Mucosa of gallbladder (tissue), 1 donor: ENCODE measurements around the gene SPC25. TPM values are rescaled to one million over a fixed set of nuclear protein-coding genes. Genes with fewer than 3 reads are reported as not detected.
"Not testable (repeated sequence)": the region's sequence is repeated elsewhere in the genome, so short reads cannot be mapped to it uniquely, and the experiment has no call there.

Experiments used
- DNase-seq: peaks from one replicate; pipeline ENCODE4 v3.0.0-alpha.2; 2020; ENCODE audit warnings: low spot score
- total RNA-seq: library from RNA; stranded (reverse); gene quantifications from one replicate; pipeline ENCODE4 v1.2.1, GENCODE V29; 2021
- donor health status: DM: no; HTN: no; CAD: no.

The SPC25 gene
- total RNA-seq, 1 donor from 2014 or later = 0.49 TPM

- DNase-seq = no peak
These were observed 13.7 kb upstream of the SPC25 start for GRCh38 chr2:168903888-168904287.

GRCh38 chr2:168901003-168901402 is 10.8 kb upstream of the SPC25 start, which contains the start of gene G6PC2:
G6PC2 (plus strand) TSS chr2:168901291; CDS start chr2:168901332, 41 bp downstream.
- DNase-seq = no peak

DNA sequence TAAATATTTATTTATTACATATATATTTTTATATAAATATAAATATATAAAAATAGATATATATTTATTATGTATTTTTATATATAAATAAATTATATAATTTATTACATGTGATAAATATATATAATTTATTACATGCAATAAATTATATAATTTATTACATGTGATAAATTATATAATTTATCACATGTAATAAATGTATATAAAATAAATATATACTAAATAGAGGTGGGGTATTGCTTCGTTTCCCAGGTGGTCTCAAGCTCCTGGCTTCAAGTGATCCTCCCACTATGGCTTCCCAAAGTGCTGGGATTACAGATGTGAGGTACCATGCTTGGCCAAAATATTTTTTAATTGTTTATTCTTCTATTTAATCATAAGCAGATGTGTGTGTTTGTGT is 7.2 kb upstream of the SPC25 start:
- no peak for DNase-seq

DNA sequence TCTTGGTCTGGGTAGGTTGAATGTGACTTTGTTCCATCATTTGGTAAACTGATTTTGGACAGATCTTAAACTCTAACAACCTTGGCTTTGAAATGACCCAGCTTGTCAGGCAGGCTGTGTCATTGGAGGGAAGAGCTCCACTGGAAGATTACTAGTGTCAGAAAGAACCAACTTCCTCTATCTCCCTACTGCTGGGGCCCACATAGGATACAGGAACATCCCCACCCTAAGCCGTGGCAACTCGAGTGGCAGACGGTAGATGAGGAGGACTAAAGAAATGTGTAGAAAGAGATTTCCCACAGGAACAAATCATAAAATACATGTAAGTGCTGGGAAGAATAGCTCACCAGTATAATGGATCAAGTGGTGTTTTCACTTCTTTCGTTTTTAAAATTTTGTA is 6.6 kb upstream of the SPC25 start:
- no peak for DNase-seq

DNA sequence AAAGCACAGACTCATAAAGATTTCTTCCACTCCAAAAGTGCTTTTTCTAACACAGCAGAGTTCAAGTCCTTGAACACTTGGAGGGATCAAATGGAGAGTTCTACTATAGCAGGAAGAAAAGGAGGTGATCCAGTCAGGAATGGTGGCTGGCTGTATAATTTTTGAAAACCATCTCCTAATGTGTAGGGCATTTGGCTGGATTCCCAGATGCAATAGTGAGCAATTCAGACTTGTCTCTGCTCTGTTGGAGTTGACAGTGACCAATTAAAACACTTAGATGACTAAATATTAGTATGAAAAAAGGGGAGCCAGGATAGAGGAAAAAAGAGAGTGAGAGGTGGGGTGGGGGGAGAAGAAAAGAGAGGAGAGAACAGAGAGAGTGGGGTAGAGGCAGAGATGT is 5.5 kb upstream of the SPC25 start:
- no peak for DNase-seq

DNA sequence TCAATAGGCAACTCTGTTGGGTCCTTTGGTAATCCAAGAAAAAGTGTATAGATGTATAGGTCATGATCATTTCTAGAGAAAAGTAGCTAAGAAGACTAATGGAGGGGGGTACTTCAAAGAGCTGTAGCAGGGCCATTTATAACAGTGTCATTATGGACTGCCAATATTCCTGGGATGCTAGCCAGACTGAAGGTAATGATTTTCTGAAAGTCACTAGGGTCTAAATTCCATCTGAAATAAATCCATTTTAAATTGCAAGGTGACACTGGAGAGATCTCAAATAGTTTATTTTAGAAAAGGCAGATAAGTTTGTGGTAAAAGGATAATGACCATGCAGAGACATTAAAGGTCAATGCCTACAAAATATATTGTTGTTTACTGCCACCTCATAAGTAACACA is 4.5 kb upstream of the SPC25 start:
- DNase-seq = no peak

- no peak for DNase-seq
These were observed 3.9 kb upstream of the SPC25 start for GRCh38 chr2:168894101-168894500.

DNA sequence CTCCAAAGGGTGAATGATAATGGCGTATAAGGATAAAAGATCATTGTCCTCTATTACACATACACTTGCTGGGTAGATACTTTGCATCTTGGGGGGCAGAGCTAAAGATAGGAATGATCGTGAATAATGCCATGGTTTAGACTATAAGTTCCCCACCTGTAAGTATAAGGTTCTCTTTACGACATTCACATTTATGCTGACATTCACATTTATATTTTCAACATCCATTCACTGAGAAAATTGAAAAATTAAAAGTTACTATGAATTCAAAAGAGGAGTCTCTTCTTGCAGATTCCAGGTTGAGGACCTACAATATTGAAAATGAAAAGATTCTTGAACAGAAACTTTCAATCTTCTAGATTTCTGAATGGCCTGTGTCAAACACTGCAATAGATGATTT is 2.1 kb upstream of the SPC25 start:
- no peak for DNase-seq

GRCh38 chr2:168889635-168890005 is 610 bp downstream of the SPC25 start:
- no peak for DNase-seq

GRCh38 chr2:168884975-168885374 is 5.3 kb downstream of the SPC25 start:
- no peak for DNase-seq

GRCh38 chr2:168882163-168882562 is 8.1 kb downstream of the SPC25 start:
- not testable (repeated sequence) for DNase-seq

DNA sequence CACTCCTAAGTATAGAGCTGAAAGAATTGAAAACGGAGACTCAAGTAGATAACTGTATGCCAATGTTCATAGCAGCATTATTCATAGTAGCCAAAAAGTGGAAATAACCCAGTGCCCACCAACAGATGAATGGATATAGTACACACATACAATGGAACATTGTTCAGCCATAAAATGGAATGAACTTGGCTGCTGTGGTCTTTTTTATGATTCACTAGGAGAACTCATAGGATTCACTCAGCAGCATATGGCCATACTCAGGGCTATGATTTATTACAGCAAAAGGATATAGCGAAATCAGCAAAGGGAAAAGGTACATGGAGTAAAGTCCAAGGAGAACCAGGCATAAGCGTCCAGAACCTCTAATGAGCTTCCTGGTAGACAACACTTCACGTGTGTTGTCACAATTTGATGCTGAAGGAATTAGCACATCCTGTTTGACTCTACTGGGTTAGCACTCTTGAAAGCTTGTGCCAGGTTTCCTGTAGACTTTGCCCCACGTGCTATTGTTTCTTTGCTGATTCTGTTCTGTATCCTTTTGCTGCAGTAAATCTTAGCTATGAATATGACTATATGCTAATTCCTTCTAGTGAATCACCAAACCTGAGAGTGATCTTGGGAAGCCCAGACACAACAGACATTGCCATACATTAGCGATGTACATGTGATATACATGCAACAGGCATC is 15.7 kb downstream of the SPC25 start:
- peak; percentile 47 for DNase-seq

DNA sequence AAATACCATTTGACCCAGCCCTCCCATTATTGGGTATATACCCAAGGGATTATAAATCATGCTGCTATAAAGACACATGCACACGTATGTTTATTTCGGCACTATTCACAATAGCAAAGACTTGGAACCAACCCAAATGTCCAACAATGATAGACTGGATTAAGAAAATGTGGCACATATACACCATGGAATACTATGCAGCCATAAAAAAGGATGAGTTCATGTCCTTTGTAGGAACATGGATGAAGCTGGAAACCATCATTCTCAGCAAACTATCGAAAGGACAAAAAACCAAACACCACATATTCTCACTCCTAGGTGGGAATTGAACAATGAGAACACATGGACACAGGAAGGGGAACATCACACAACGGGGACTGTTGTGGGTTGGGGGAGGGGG is 19.4 kb downstream of the SPC25 start:
- not testable (repeated sequence) for DNase-seq

DNA sequence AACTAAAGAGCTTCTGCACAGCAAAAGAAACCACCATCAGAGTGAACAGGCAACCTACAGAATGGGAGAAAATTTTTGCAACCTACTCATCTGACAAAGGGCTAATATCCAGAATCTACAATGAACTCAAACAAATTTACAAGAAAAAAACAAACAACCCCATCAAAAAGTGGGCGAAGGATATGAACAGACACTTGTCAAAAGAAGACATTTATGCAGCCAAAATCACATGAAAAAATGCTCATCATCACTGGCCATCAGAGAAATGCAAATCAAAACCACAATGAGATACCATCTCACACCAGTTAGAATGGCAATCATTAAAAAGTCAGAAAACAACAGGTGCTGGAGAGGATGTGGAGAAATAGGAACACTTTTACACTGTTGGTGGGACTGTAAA is 19.9 kb downstream of the SPC25 start:
- DNase-seq = not testable (repeated sequence)

- not testable (repeated sequence) for DNase-seq
These were observed 23.1 kb downstream of the SPC25 start for GRCh38 chr2:168867164-168867563.

GRCh38 chr2:168858146-168858545 is 32.1 kb downstream of the SPC25 start:
- DNase-seq = no peak

DNA sequence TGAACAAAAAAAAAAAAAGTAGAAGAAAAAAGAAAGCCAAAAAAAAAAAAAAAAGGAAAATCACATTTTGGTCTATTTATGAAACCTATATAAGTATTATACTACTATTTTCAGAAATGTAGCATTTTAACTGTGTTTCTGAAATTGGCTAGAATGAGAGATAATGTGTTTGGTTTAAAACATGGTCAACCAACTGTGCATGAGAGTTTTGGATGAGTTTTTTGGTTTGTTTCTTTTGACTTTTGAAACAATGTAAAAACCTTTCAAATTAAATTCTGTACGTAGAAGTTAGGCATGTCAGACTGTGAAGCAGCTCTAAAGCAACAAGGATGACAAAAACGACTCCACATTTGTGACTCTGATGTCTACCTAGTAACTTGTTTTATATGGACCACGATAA is 34.6 kb downstream of the SPC25 start:
- DNase-seq = no peak

- no peak for DNase-seq
These were observed 35.6 kb downstream of the SPC25 start for GRCh38 chr2:168854651-168855050.

DNA sequence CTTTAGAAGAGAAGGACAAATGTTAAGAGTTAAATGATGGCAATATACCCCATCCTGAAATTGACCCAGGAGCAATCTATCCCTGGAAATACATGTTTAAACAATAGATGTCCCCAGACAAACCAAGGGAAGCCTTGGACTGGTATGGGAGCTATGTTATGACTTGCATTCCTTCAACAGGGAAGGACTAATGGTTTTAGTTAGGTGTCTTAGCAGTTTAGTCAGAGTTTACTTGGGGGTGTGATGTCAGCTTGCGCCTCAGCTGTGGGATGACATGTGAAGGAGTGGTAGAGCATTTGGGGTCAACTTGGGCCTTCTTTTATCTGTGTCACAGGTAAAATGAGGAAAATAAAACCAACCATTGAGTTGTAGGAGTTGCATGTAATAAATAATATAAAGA is 36.8 kb downstream of the SPC25 start:
- DNase-seq = no peak

GRCh38 chr2:168852481-168852880 is 37.7 kb downstream of the SPC25 start:
- DNase-seq = no peak

DNA sequence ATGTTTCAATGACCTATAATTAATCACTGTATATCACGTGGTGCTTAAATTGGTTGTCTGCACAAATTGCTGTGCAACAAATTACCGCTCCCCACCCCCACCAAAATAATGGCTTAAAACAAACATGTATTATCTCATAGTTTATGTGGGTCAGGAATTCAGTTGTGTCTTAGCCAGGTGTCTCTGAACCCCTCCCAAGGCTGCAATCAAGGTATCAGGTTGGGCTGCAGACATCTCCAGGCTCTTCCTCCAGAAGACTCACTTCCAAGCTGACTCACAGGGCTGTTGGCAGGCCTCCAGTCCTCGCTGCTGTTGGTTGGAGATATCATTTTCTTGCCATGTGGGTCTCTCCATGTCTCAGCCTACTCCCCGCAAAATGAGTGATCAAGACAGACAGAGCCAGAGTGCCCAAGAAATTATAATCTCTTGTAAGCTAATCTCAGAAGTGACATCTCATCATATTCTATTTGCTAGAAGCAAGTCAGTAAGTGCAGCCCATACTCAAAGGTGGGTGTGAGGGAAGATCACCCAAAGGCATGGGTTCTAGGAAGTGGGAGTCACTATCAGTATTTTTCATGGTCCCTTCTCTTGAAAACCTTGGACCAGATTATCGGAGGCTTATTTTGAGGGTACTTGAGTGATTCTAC is 38.4 kb downstream of the SPC25 start:
- DNase-seq = peak; percentile 39

DNA sequence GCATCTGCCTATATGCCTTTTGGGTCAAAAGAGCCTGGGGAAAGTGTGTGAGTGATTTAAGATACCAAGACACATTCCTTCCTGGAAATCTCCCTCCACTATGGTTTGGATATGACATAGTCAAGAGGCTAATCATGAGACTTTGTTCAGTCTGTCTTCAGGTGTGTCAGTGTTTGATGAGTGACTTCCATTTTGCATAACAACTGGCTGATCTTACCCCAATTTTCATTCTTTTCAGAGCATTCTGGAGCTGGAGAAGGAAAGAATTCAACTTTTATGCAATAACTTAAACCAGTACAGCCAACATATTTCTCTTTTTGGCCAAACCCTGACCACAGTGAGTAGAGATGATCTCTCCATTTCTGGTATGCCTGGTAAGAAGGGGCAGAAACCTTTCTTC is 39.4 kb downstream of the SPC25 start:
- no peak for DNase-seq

- peak; percentile 46 for DNase-seq
These were observed 40.6 kb downstream of the SPC25 start for GRCh38 chr2:168849610-168850009.

DNA sequence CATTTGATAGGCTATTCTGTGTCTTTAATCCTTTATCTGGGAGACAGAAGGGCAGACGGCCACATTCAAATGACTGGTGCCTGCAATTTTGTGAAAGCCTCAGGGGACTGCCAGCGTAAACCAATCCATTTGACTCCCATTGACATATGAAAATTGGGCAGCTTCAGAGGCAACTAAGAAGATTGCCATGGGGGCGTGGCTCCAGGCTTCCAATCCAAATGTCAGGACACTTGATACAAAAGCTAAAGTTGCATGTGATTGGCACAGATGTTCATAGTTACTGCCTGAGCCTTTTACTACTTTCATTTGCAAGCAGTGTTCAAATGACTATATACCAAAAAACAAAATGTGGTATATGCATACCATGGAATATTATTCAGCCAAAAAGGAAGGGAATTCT is 42.0 kb downstream of the SPC25 start:
- no peak for DNase-seq
